Measurements from ENCODE around the gene TSEN15. TPM values are rescaled to one million over a fixed set of nuclear protein-coding genes. Genes with fewer than 3 reads are reported as not detected.

Gene TSEN15
- polyA plus RNA-seq, 1 experiment: 69.9 TPM

GRCh38 chr1:184074383-184074782, 22.9 kb downstream of the TSEN15 start:
- Histone ChIP-seq H3K9me3 (ENCODE audit: control insufficient read depth, insufficient read depth, low read length) (no peaks in the 10 kb centered on the region), H3K4me3 (ENCODE audit: low read depth, low read length) (no peak overlapping the region), H3K27ac (ENCODE audit: low read depth, low read length) (no peak overlapping the region), H3K27me3 (ENCODE audit: control insufficient read depth, insufficient read depth, low read length) (no peaks in the 10 kb centered on the region)
- POLR2A ChIA-PET: no interaction called here
- no peak for DNase-seq (ENCODE audit: low read depth, low spot score)
- TF ChIP-seq, protein P1, sequence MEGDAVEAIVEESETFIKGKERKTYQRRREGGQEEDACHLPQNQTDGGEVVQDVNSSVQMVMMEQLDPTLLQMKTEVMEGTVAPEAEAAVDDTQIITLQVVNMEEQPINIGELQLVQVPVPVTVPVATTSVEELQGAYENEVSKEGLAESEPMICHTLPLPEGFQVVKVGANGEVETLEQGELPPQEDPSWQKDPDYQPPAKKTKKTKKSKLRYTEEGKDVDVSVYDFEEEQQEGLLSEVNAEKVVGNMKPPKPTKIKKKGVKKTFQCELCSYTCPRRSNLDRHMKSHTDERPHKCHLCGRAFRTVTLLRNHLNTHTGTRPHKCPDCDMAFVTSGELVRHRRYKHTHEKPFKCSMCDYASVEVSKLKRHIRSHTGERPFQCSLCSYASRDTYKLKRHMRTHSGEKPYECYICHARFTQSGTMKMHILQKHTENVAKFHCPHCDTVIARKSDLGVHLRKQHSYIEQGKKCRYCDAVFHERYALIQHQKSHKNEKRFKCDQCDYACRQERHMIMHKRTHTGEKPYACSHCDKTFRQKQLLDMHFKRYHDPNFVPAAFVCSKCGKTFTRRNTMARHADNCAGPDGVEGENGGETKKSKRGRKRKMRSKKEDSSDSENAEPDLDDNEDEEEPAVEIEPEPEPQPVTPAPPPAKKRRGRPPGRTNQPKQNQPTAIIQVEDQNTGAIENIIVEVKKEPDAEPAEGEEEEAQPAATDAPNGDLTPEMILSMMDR (IDR thresholded peaks at IDR 0.05; ENCODE audit: low read depth, low read length): no peak
- CTCF ChIA-PET: interaction anchor here (0.5 to 6.5 kb wide), 3 partner anchors 148 to 590 kb away, joined by 3 to 37 read pairs (median 6); no protein-coding TSS in a partner anchor

DNA sequence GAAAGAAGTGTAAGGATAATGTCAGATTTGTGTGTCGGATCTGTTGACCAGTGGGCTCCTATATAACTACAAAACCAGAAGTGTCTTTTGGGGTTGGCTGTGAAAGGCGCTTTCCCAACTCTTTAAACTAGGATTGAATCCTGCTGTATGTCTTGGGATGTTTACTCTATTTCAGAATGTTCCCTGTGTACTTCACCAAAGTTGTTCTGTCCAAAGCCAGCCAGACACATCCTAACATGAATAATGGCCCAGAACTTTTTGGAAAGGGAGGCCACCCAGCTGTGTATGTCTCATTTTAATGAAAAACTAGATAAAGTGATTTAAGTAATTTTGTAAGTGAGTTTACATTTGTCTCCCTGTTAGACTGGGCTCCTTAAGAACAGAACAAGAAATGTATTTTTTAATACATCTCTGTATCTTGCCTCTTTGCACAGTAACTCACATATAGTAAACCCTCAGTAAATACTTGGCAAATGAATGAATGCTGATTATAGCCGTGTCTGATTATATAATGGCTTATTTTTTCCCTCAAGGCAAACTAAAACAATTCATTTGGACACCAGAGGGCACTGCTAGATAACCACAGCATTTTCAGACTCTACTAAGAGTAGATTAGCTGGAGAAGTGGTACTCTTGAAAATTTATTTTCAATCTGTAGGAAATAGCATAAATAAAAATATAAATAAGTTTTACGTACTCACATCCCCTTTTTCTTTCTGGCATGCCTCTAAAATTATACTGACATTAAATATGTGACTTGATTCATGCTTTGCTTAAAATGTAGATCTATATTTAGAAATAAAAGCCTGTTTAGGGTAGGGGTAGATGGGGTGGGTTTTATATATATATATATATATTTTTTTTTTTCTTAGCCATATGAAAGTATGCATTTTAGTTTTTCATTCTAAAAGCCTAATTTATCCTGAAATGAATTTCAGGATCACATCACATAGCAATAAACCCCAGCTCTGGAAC, 23.8 kb downstream of the TSEN15 start:
- Histone ChIP-seq H3K27me3 (ENCODE audit: control insufficient read depth, insufficient read depth, low read length) (no peaks in the 10 kb centered on the region), H3K27ac (ENCODE audit: low read depth, low read length) (no peak overlapping the region), H3K9me3 (ENCODE audit: control insufficient read depth, insufficient read depth, low read length) (no peaks in the 10 kb centered on the region), H3K4me3 (ENCODE audit: low read depth, low read length) (no peak overlapping the region)
- TF ChIP-seq, protein P1 (IDR thresholded peaks at IDR 0.05; ENCODE audit: low read depth, low read length): peak; percentile 80
- ChIA-PET CTCF (interaction anchor here (0.6 to 6.5 kb wide), 9 partner anchors 10 to 617 kb away, joined by 4 to 37 read pairs (median 6); no protein-coding TSS in a partner anchor), POLR2A (interaction anchor here (0.6 to 1.0 kb wide), 4 partner anchors 116 to 428 kb away, joined by 3 to 10 read pairs (median 4); no protein-coding TSS in a partner anchor)
- no peak for DNase-seq (ENCODE audit: low read depth, low spot score)

GRCh38 chr1:184078564-184079249, 27.2 kb downstream of the TSEN15 start:
- no peaks in the 10 kb centered on the region for H3K27me3 ChIP-seq (ENCODE audit: control insufficient read depth, insufficient read depth, low read length)
- DNase-seq (ENCODE audit: low read depth, low spot score): no peak
- TF ChIP-seq, protein P1 (IDR thresholded peaks at IDR 0.05; ENCODE audit: low read depth, low read length): no peak
- no peak overlapping the region for H3K27ac ChIP-seq (ENCODE audit: low read depth, low read length)
- H3K9me3 ChIP-seq (ENCODE audit: control insufficient read depth, insufficient read depth, low read length): no peaks in the 10 kb centered on the region
- ChIA-PET CTCF (interaction anchor here (1.0 to 6.5 kb wide), 2 partner anchors 585 to 613 kb away, joined by 4 to 37 read pairs; no protein-coding TSS in a partner anchor), POLR2A (interaction anchor here (0.6 kb wide), 1 partner anchor 43 kb away, joined by 5 read pairs; no protein-coding TSS in a partner anchor)
- no peak overlapping the region for H3K4me3 ChIP-seq (ENCODE audit: low read depth, low read length)

GRCh38 chr1:184080309-184080708, 28.8 kb downstream of the TSEN15 start:
- POLR2A ChIA-PET: no interaction called here
- TF ChIP-seq, protein P1 (IDR thresholded peaks at IDR 0.05; ENCODE audit: low read depth, low read length): no peak
- no peaks in the 10 kb centered on the region for H3K27me3 ChIP-seq (ENCODE audit: control insufficient read depth, insufficient read depth, low read length)
- no peak for DNase-seq (ENCODE audit: low read depth, low spot score)
- no peaks in the 10 kb centered on the region for H3K9me3 ChIP-seq (ENCODE audit: control insufficient read depth, insufficient read depth, low read length)
- H3K4me3 ChIP-seq (ENCODE audit: low read depth, low read length): no peak overlapping the region
- no peak overlapping the region for H3K27ac ChIP-seq (ENCODE audit: low read depth, low read length)
- CTCF ChIA-PET: interaction anchor here (1.6 kb wide), 1 partner anchor 584 kb away, joined by 5 read pairs; no protein-coding TSS in a partner anchor

All from AG04450 (cell line).